Ishikawa (cell line): Measurements from ENCODE around the gene CFAP92.

ENCODE experiments used
- EP300 ChIP-seq: IDR thresholded peaks from 2 replicates; pipeline ENCODE4 v1.6.1; 2012; ENCODE audit warnings: borderline replicate concordance
- NFIC ChIP-seq: IDR thresholded peaks from 2 replicates; pipeline ENCODE4 v1.6.1; 2012
- TCF12 ChIP-seq: IDR thresholded peaks from 2 replicates; pipeline ENCODE4 v1.6.1; 2012; ENCODE audit warnings: low read depth
- YY1 ChIP-seq: IDR thresholded peaks from 2 replicates; pipeline ENCODE4 v1.6.1; 2012; ENCODE audit warnings: low read depth
- TF ChIP-seq, protein P1 (sequence below): IDR thresholded peaks from 2 replicates; pipeline ENCODE4 v1.6.1; 2012; ENCODE audit warnings: low read depth, mild to moderate bottlenecking
- TF ChIP-seq, protein P2 (sequence below): IDR thresholded peaks from 2 replicates; pipeline ENCODE4 v1.6.1; 2012

DNA sequence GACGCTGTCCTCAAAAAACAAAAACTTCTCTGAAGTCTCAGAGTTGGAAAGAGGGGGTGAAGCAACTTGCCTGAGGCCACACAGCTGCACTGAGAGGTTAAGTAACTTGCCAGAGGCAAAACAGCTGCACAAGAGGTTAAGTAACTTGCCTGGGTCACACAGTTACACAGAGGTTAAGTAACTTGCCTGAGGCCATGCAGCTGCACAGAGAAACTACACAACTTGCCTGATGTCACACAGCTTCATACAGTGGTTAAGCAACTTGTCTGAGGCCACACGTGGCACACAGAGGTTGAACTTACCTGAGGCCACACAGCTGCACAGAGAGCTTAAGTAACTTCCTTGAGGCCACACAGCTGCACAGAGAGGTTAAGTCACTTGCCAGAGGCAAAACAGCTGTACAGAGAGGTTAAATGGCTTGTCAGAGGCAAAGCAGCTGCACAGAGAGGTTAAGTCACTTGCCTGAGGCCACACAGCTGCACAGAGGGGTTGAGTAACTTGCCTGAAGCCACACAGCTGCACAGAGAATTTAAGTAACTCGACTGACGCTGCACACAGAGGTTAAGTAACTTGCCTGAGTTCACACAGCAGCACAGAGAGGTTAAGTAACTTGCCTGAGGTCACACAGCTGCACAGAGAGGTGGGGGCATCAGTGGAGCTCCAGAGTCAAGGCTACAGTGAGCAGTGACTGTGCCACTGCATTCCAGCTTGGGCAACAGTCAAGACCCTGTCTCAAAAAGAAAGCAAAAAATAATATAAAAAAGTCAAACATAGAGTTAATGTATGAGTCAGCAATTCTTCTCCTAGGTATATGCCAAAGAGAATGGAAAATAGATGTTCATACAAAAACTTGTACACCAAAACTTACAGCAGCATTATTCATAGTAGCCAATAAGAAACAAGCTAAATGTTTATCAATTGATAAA lies 126.4 kb downstream of the CFAP92 start:
- TF ChIP-seq EP300 (no peak), NFIC (no peak), TCF12 (no peak), YY1 (no peak)
- TF ChIP-seq, protein P1, sequence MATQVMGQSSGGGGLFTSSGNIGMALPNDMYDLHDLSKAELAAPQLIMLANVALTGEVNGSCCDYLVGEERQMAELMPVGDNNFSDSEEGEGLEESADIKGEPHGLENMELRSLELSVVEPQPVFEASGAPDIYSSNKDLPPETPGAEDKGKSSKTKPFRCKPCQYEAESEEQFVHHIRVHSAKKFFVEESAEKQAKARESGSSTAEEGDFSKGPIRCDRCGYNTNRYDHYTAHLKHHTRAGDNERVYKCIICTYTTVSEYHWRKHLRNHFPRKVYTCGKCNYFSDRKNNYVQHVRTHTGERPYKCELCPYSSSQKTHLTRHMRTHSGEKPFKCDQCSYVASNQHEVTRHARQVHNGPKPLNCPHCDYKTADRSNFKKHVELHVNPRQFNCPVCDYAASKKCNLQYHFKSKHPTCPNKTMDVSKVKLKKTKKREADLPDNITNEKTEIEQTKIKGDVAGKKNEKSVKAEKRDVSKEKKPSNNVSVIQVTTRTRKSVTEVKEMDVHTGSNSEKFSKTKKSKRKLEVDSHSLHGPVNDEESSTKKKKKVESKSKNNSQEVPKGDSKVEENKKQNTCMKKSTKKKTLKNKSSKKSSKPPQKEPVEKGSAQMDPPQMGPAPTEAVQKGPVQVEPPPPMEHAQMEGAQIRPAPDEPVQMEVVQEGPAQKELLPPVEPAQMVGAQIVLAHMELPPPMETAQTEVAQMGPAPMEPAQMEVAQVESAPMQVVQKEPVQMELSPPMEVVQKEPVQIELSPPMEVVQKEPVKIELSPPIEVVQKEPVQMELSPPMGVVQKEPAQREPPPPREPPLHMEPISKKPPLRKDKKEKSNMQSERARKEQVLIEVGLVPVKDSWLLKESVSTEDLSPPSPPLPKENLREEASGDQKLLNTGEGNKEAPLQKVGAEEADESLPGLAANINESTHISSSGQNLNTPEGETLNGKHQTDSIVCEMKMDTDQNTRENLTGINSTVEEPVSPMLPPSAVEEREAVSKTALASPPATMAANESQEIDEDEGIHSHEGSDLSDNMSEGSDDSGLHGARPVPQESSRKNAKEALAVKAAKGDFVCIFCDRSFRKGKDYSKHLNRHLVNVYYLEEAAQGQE = no peak
- TF ChIP-seq, protein P2, sequence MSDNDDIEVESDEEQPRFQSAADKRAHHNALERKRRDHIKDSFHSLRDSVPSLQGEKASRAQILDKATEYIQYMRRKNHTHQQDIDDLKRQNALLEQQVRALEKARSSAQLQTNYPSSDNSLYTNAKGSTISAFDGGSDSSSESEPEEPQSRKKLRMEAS = no peak
